GM10248 (cell line): Measurements from ENCODE around the gene TMEM229B.

Experiments
- CTCF ChIA-PET: fragments of 300-600 bp; sonication (Branson Sonifier 250); formaldehyde crosslinking; extraction: SDS; loops from one replicate; lab custom pipeline; 2021; ENCODE audit warnings: antibody characterized with exemption; lab: Yijun Ruan, JAX
- POLR2A ChIA-PET: fragments of 350-650 bp; sonication (Branson Sonifier 250); formaldehyde crosslinking; extraction: SDS; loops from one replicate; lab custom pipeline; 2020; ENCODE audit warnings: antibody characterized with exemption; lab: Yijun Ruan, JAX
- DNase-seq: peaks from one replicate; pipeline ENCODE4 v3.0.0; 2012; ENCODE audit errors: extremely low spot score
- CTCF ChIP-seq: IDR thresholded peaks from 2 replicates; pipeline ENCODE4 v1.5.1; 2012; ENCODE audit warnings: mild to moderate bottlenecking, low read depth; ENCODE audit errors: extremely low read depth, missing control alignments, control extremely low read depth

Gene TMEM229B

GRCh38 chr14:67446371-67447032 lies 42.0 kb downstream of the TMEM229B start:
- ChIA-PET CTCF (interaction anchor here (0.7 to 3.6 kb wide), 5 partner anchors 19 to 138 kb away, joined by 3 to 17 read pairs (median 3); no protein-coding TSS in a partner anchor), POLR2A (no interaction called here)
- TF ChIP-seq CTCF = no peak
- no peak for DNase-seq

GRCh38 chr14:67444395-67444794 lies 44.1 kb downstream of the TMEM229B start:
- no peak for TF ChIP-seq CTCF
- no peak for DNase-seq
- ChIA-PET CTCF (interaction anchor here (1.1 to 31.7 kb wide), 3 partner anchors 14 to 124 kb away, joined by 3 to 695 read pairs (median 8); no protein-coding TSS in a partner anchor), POLR2A (no interaction called here)

GRCh38 chr14:67442139-67442906 lies 46.2 kb downstream of the TMEM229B start:
- CTCF ChIA-PET = interaction anchor here (1.0 to 31.7 kb wide), 4 partner anchors 12 to 126 kb away, joined by 3 to 695 read pairs (median 38); no protein-coding TSS in a partner anchor
- no peak for DNase-seq
- no peak for TF ChIP-seq CTCF
- POLR2A ChIA-PET = no interaction called here

- no peak for DNase-seq
- ChIA-PET POLR2A (no interaction called here), CTCF (interaction anchor here (1.0 to 31.7 kb wide), 4 partner anchors 12 to 127 kb away, joined by 3 to 695 read pairs (median 38); no protein-coding TSS in a partner anchor)
- no peak for TF ChIP-seq CTCF
Observed at GRCh38 chr14:67441672-67442071, 46.8 kb downstream of the TMEM229B start.

- CTCF ChIA-PET = interaction anchor here (3.0 to 31.7 kb wide), 3 partner anchors 13 to 127 kb away, joined by 8 to 695 read pairs (median 69); no protein-coding TSS in a partner anchor
- DNase-seq = no peak
- TF ChIP-seq CTCF = no peak
- POLR2A ChIA-PET = no interaction called here
Observed at GRCh38 chr14:67441256-67441655, 47.3 kb downstream of the TMEM229B start.

GRCh38 chr14:67440513-67440912 lies 48.0 kb downstream of the TMEM229B start:
- no peak for TF ChIP-seq CTCF
- CTCF ChIA-PET = interaction anchor here (1.0 to 31.7 kb wide), 4 partner anchors 12 to 128 kb away, joined by 3 to 695 read pairs (median 38); no protein-coding TSS in a partner anchor
- POLR2A ChIA-PET = no interaction called here
- no peak for DNase-seq
